Measurements from ENCODE around the gene NUP210L. TPM values are rescaled to one million over a fixed set of nuclear protein-coding genes. Genes with fewer than 3 reads are reported as not detected.

Gene NUP210L
- total and polyA plus RNA-seq, 8 donors = 0.18 TPM; not detected in 7

DNA sequence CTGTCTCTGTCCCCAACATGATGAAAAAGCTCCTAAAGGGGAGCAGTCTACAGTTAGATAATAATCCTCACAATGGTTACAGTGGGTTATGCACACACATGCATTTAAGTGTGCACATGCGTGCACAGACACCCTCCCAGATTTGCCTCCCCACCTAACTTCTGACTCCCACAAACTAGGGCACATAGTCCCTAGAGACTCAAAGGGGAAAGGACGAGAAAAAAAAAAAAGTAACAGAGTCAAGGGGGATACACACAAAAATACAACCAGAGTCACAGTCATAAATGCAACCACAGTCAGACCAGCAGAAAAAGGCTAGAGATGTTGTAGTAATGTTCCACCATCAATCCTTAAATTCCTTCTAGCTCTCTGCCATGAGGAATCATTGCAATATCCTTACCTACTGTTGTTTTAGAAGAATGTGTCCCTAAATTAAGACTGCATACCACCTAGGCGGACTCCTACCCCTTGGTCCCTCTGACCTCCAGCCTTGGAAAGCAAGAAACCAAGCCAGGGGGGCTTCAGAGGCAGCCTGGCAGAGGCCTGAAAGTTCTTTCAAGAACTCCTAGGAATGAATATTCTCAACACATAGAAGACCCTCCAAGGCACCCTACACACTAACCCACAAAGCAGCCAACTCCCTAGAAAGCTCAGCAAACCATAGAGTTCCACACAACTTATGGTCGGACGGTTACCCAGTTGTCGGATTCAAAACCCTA lies 197.7 kb downstream of the NUP210L start:
- Histone ChIP-seq H3K4me1 (peaks cover 53 to 83% (median 72%) of the 10 kb centered on the region in 4 donors), H3K27ac (peak overlapping the region; percentile 83 to 98 (median 97)), H3K4me3 (peak overlapping the region; percentile 73 to 98 (median 97)), H3K9me3 (no peaks in the 10 kb centered on the region), H3K36me3 (peaks cover 32 to 55% (median 46%) of the 10 kb centered on the region in 4 donors), H3K27me3 (no peaks in the 10 kb centered on the region)
- 20 to 27% (median 25%) methylated on average over 6 of the region's 6 CpGs for WGBS, 5 donors
- DNase-seq = no peak
- intact Hi-C loops (cut with DNase I; ENCODE audit: low total_unique reads) = no loop called here
- no peak for TF ChIP-seq POLR2A (IDR thresholded peaks at IDR 0.05)
- no peak for TF ChIP-seq EP300 (IDR thresholded peaks at IDR 0.05)
- no peak for TF ChIP-seq POLR2AphosphoS5 (IDR thresholded peaks at IDR 0.05)
- TF ChIP-seq, protein P1, sequence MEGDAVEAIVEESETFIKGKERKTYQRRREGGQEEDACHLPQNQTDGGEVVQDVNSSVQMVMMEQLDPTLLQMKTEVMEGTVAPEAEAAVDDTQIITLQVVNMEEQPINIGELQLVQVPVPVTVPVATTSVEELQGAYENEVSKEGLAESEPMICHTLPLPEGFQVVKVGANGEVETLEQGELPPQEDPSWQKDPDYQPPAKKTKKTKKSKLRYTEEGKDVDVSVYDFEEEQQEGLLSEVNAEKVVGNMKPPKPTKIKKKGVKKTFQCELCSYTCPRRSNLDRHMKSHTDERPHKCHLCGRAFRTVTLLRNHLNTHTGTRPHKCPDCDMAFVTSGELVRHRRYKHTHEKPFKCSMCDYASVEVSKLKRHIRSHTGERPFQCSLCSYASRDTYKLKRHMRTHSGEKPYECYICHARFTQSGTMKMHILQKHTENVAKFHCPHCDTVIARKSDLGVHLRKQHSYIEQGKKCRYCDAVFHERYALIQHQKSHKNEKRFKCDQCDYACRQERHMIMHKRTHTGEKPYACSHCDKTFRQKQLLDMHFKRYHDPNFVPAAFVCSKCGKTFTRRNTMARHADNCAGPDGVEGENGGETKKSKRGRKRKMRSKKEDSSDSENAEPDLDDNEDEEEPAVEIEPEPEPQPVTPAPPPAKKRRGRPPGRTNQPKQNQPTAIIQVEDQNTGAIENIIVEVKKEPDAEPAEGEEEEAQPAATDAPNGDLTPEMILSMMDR (IDR thresholded peaks at IDR 0.05) = no peak

DNA sequence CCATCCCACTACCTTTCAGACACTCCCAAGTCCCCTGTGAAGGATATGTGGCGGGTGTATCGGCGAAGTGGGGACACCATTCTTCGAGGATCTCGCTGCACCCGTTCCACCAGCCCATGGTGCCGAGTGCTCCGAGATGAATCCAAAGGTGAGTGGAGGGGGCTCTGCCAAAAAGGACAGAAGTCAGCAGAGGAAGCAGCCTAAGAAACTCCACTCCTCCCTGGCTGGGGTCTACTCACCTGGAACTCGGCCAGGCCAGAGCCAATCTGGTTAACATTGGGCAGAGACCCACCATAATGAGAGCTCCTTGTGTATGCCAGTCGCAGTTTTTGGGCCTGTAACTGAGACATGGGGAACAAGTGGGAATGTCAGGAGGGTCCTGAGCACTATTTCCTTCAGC lies 200.0 kb downstream of the NUP210L start:
- H3K36me3 ChIP-seq = peaks cover 40 to 59% (median 54%) of the 10 kb centered on the region in 4 donors
- H3K4me1 ChIP-seq = peaks cover 40 to 61% (median 55%) of the 10 kb centered on the region in 4 donors
- H3K27me3 ChIP-seq = no peaks in the 10 kb centered on the region
- 93 to 100% (median 95%) methylated on average over 7 to 10 of the region's 10 CpGs for WGBS, 5 donors
- H3K9me3 ChIP-seq = no peaks in the 10 kb centered on the region
- no peak for TF ChIP-seq POLR2A (IDR thresholded peaks at IDR 0.05)
- no peak for TF ChIP-seq POLR2AphosphoS5 (IDR thresholded peaks at IDR 0.05)
- no peak for TF ChIP-seq EP300 (IDR thresholded peaks at IDR 0.05)
- TF ChIP-seq, protein P1 (IDR thresholded peaks at IDR 0.05) = no peak
- no peak for DNase-seq
- intact Hi-C loops (cut with DNase I; ENCODE audit: low total_unique reads) = no loop called here
- H3K4me3 ChIP-seq = no peak overlapping the region
- H3K27ac ChIP-seq = no peak overlapping the region

DNA sequence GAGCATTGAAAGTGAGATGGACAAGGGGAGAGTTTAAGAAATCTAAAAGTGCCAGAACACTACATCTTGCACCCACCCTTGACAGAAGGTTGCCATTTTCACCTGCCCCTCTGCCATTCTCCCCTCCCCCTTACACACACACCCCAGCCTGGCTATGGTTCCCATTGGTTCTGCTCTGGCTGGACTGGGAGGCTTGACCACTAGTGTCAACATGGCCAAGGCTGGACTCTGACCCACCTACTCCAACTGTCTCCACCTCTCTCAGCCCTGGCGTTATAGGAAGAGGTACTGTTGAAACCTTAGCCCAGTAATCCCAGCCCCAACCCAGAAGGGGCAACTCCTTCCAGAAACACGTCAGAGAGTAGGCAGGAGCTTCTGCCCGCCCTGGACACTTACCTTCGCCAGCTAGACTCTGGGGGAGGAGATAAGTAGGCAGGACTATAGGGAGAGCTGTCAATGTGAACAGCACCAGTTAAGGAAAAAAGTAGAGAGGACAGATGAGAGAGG lies 201.0 kb downstream of the NUP210L start:
- H3K9me3 ChIP-seq = no peaks in the 10 kb centered on the region
- no peak overlapping the region for H3K4me3 ChIP-seq
- H3K4me1 ChIP-seq = peaks cover 36 to 52% (median 46%) of the 10 kb centered on the region in 4 donors
- no peak for TF ChIP-seq EP300 (IDR thresholded peaks at IDR 0.05)
- TF ChIP-seq POLR2AphosphoS5 (IDR thresholded peaks at IDR 0.05) = no peak
- TF ChIP-seq, protein P1 (IDR thresholded peaks at IDR 0.05) = no peak
- DNase-seq = no peak
- WGBS, 5 donors = 62 to 79% (median 65%) methylated on average over 4 of the region's 4 CpGs
- no peak overlapping the region for H3K27ac ChIP-seq
- intact Hi-C loops (cut with DNase I; ENCODE audit: low total_unique reads) = no loop called here
- no peaks in the 10 kb centered on the region for H3K27me3 ChIP-seq
- H3K36me3 ChIP-seq = peaks cover 38 to 62% (median 60%) of the 10 kb centered on the region in 4 donors

DNA sequence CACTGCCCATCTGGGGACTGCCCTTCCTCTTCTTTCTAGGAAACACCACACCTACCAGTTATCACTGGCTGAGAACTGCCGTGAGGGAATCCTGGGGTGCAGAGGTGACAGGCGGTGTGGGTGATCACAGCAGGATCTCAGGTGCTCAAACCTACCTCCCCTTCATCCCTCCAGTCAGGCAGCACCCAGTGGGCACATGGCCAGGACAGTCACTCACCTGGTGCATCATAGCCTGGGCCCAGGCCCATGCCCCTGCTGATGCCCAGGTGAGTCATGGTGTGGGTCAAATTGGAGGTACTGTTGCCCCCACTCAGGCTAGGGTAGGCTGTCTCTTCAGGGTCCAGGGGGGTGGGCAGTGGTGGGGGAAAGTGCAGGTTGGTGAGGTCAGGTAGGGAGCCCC lies 203.1 kb downstream of the NUP210L start:
- intact Hi-C loops (cut with DNase I; ENCODE audit: low total_unique reads) = no loop called here
- Histone ChIP-seq H3K9me3 (no peaks in the 10 kb centered on the region), H3K27ac (no peak overlapping the region), H3K36me3 (peaks cover 51 to 81% (median 80%) of the 10 kb centered on the region in 4 donors), H3K27me3 (no peaks in the 10 kb centered on the region), H3K4me1 (peaks cover 24 to 44% (median 38%) of the 10 kb centered on the region in 4 donors), H3K4me3 (no peak overlapping the region)
- TF ChIP-seq EP300 (IDR thresholded peaks at IDR 0.05) = no peak
- no peak for TF ChIP-seq POLR2A (IDR thresholded peaks at IDR 0.05)
- TF ChIP-seq POLR2AphosphoS5 (IDR thresholded peaks at IDR 0.05) = no peak
- TF ChIP-seq, protein P1 (IDR thresholded peaks at IDR 0.05) = no peak
- no peak for DNase-seq
- WGBS, 5 donors = 76 to 90% (median 85%) methylated on average over 2 of the region's 2 CpGs

All from stomach (tissue), 9 donors.